IMR-90 (cell line): ENCODE data around the gene CALN1.

ENCODE experiments used
- BHLHE40 ChIP-seq: fragments of 150-350 bp; IDR thresholded peaks from 2 replicates; pipeline ENCODE4 v1.6.1; 2016; ENCODE audit warnings: mild to moderate bottlenecking, low read depth, low read length
- CEBPB ChIP-seq: IDR thresholded peaks from 2 replicates; pipeline ENCODE4 v1.6.1; 2012; ENCODE audit warnings: low read depth, low read length, improper control_type of control experiment
- CTCF ChIP-seq: conservative IDR thresholded peaks from 2 replicates; pipeline ENCODE4 v1.5.1; 2012; ENCODE audit warnings: mild to moderate bottlenecking, low read depth, low read length, improper control_type of control experiment
- FOS ChIP-seq: fragments of 150-350 bp; IDR thresholded peaks from 2 replicates; pipeline ENCODE4 v1.6.1; 2016; ENCODE audit warnings: low read depth, low read length
- MAZ ChIP-seq: IDR thresholded peaks from 2 replicates; pipeline ENCODE4 v1.6.1; 2012; ENCODE audit warnings: low read depth, mild to moderate bottlenecking, low read length, improper control_type of control experiment, moderate library complexity, borderline replicate concordance
- MXI1 ChIP-seq: IDR thresholded peaks from 2 replicates; pipeline ENCODE4 v1.6.1; 2012; ENCODE audit warnings: low read depth, mild to moderate bottlenecking, low read length, moderate library complexity, borderline replicate concordance
- POLR2A ChIP-seq: IDR thresholded peaks from 2 replicates; pipeline ENCODE4 v1.6.1; 2012; ENCODE audit warnings: mild to moderate bottlenecking, low read depth, low read length
- RAD21 ChIP-seq: IDR thresholded peaks from 2 replicates; pipeline ENCODE4 v1.6.1; 2012; ENCODE audit warnings: low read length, improper control_type of control experiment
- RFX5 ChIP-seq: IDR thresholded peaks from 2 replicates; pipeline ENCODE4 v1.8.0; 2012; ENCODE audit warnings: low read depth, mild to moderate bottlenecking, low read length, moderate library complexity
- USF2 ChIP-seq: fragments of 150-350 bp; IDR thresholded peaks from 2 replicates; pipeline ENCODE4 v1.6.1; 2017; ENCODE audit warnings: mild to moderate bottlenecking, antibody characterized with exemption, low read length, low read depth
- TF ChIP-seq, protein P1 (sequence below): fragments of 150-350 bp; IDR thresholded peaks from 2 replicates; pipeline ENCODE4 v1.6.1; 2016; ENCODE audit warnings: low read depth, mild to moderate bottlenecking, low read length, moderate library complexity, borderline replicate concordance

DNA sequence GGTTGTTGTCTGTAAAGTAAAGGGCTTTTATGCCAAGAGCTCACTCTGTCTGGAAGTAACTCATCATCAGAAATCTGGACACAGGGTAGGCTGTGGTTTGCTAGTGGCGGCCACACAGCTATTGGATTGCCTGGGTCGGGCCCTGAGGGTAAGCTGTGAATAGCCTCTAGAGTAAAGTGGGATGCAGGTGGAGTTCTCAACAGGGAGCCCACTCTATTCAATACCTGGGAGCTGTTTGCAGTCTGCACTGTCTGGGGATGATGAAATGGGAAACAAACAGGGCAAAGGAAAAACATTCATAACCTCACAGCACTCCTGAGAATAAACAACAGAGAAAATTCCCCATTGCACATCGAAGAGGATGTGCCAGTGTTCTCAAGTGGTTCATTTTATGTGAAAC lies 582.6 kb downstream of the CALN1 start:
- TF ChIP-seq MXI1 (no peak), POLR2A (no peak), CTCF (no peak), MAZ (no peak), RAD21 (no peak), BHLHE40 (no peak), RFX5 (no peak), FOS (no peak), USF2 (no peak), CEBPB (no peak)
- TF ChIP-seq, protein P1, sequence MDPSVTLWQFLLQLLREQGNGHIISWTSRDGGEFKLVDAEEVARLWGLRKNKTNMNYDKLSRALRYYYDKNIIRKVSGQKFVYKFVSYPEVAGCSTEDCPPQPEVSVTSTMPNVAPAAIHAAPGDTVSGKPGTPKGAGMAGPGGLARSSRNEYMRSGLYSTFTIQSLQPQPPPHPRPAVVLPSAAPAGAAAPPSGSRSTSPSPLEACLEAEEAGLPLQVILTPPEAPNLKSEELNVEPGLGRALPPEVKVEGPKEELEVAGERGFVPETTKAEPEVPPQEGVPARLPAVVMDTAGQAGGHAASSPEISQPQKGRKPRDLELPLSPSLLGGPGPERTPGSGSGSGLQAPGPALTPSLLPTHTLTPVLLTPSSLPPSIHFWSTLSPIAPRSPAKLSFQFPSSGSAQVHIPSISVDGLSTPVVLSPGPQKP: no peak
